Neural cell (in vitro differentiated cells): ENCODE measurements around the gene TBC1D23. TPM values are rescaled to one million over a fixed set of nuclear protein-coding genes. Genes with fewer than 3 reads are reported as not detected.

Experiments used
- H2AFZ ChIP-seq: fragments of 200-600, 300-800 bp; sonication (generic), shearing (Covaris generic); 2 replicates; pipeline ENCODE4 v1.6.0; 2014; ENCODE audit warnings: low read depth, mild to moderate bottlenecking, antibody characterized with exemption, low read length, moderate library complexity
- H3F3A ChIP-seq: fragments of 200-600 bp; shearing (Covaris generic); 2 replicates; pipeline ENCODE4 v1.6.1; 2016; ENCODE audit warnings: mild to moderate bottlenecking, moderate library complexity, mixed read lengths, antibody characterized with exemption, low read length; ENCODE audit not compliant: insufficient read depth, poor library complexity, severe bottlenecking
- H3K27ac ChIP-seq: fragments of 200-600, 300-800 bp; sonication (generic), shearing (Covaris generic); 2 replicates; pipeline ENCODE4 v1.5.1; 2014; ENCODE audit warnings: mild to moderate bottlenecking, low read length, moderate library complexity
- H3K27me3 ChIP-seq: fragments of 300-800, 200-600 bp; sonication (generic), shearing (Covaris generic); 2 replicates; pipeline ENCODE4 v1.6.0; 2014; ENCODE audit warnings: mild to moderate bottlenecking, low read depth, low read length, moderate library complexity; ENCODE audit not compliant: insufficient read depth
- H3K36me3 ChIP-seq: fragments of 300-800, 200-600 bp; sonication (generic), shearing (Covaris generic); 2 replicates; pipeline ENCODE4 v1.5.1; 2014; ENCODE audit warnings: mild to moderate bottlenecking, antibody characterized with exemption, low read length, moderate library complexity; ENCODE audit not compliant: insufficient read depth
- H3K4me2 ChIP-seq: fragments of 300-800, 200-600 bp; sonication (generic), shearing (Covaris generic); 2 replicates; pipeline ENCODE4 v1.6.0; 2014; ENCODE audit warnings: mild to moderate bottlenecking, low read length
- H3K4me3 ChIP-seq: fragments of 300-800, 200-600 bp; sonication (generic), shearing (Covaris generic); 2 replicates; pipeline ENCODE4 v1.5.1; 2014; ENCODE audit warnings: mild to moderate bottlenecking, low read length, moderate library complexity
- H3K79me2 ChIP-seq: fragments of 200-600 bp; shearing (Covaris generic); replicated peaks from 2 replicates; pipeline ENCODE4 v1.6.0; 2014; ENCODE audit warnings: mild to moderate bottlenecking, low read length, moderate library complexity; ENCODE audit not compliant: insufficient read depth
- H3K9ac ChIP-seq: fragments of 300-800, 200-600 bp; sonication (generic), shearing (Covaris generic); 2 replicates; pipeline ENCODE4 v1.6.1; 2016; ENCODE audit warnings: mild to moderate bottlenecking, low read length, mixed read lengths
- H3K9me2 ChIP-seq: fragments of 200-600 bp; shearing (Covaris generic); 2 replicates; pipeline ENCODE4 v1.6.1; 2016; ENCODE audit warnings: mild to moderate bottlenecking, low read length, mixed read lengths; ENCODE audit not compliant: insufficient read depth
- H3K9me3 ChIP-seq: fragments of 200-600, 300-800 bp; sonication (generic), shearing (Covaris generic); 2 replicates; pipeline ENCODE4 v1.6.1; 2016; ENCODE audit warnings: mild to moderate bottlenecking, mixed run types, low read length, moderate library complexity, mixed read lengths
- H4K20me1 ChIP-seq: fragments of 200-600 bp; shearing (Covaris generic); 2 replicates; pipeline ENCODE4 v1.6.1; 2016; ENCODE audit warnings: mild to moderate bottlenecking, mixed run types; ENCODE audit not compliant: insufficient read depth
- CTCF ChIP-seq: fragments of 450-650 bp; IDR thresholded peaks from 2 replicates; pipeline ENCODE4 v1.5.1; 2014; ENCODE audit warnings: antibody characterized with exemption, mild to moderate bottlenecking, moderate library complexity; ENCODE audit not compliant: poor library complexity, severe bottlenecking
- EP300 ChIP-seq: fragments of 450-650 bp; conservative IDR thresholded peaks from 2 replicates; pipeline ENCODE4 v1.6.1; 2014; ENCODE audit warnings: antibody characterized with exemption, mild to moderate bottlenecking, moderate library complexity; ENCODE audit not compliant: poor library complexity, severe bottlenecking
- EZH2 ChIP-seq: fragments of 200-600, 300-800 bp; shearing (Covaris generic), sonication (generic); IDR thresholded peaks from 2 replicates; pipeline ENCODE4 v1.6.1; 2014; ENCODE audit warnings: antibody characterized with exemption, low read length, borderline replicate concordance, mild to moderate bottlenecking; ENCODE audit not compliant: insufficient read depth, poor library complexity, severe bottlenecking
- MXI1 ChIP-seq: fragments of 450-650 bp; conservative IDR thresholded peaks from 2 replicates; pipeline ENCODE4 v1.6.1; 2014; ENCODE audit warnings: antibody characterized with exemption, mild to moderate bottlenecking; ENCODE audit not compliant: poor library complexity, severe bottlenecking
- POLR2AphosphoS5 ChIP-seq: IDR thresholded peaks from 2 replicates; pipeline ENCODE4 v1.6.1; 2012
- RAD21 ChIP-seq: fragments of 450-650 bp; conservative IDR thresholded peaks from 2 replicates; pipeline ENCODE4 v1.6.1; 2014; ENCODE audit warnings: antibody characterized with exemption, mild to moderate bottlenecking, moderate library complexity
- REST ChIP-seq: IDR thresholded peaks from 2 replicates; pipeline ENCODE4 v1.6.1; 2012; ENCODE audit warnings: borderline replicate concordance
- SMC3 ChIP-seq: fragments of 450-650 bp; conservative IDR thresholded peaks from 2 replicates; pipeline ENCODE4 v1.6.1; 2014; ENCODE audit warnings: antibody characterized with exemption, mild to moderate bottlenecking, moderate library complexity; ENCODE audit not compliant: poor library complexity
- TAF1 ChIP-seq: IDR thresholded peaks from 2 replicates; pipeline ENCODE4 v1.6.1; 2012; ENCODE audit warnings: low read depth
- polyA plus RNA-seq: library from polyadenylated mRNA; depleted of rRNA; stranded (reverse); fragments of >200 nt; gene quantifications from 2 replicates; pipeline ENCODE4 v1.2.3, GENCODE V29; 2014

Gene TBC1D23
- polyA plus RNA-seq, 1 donor from 2014 or later, result 51.3 TPM

- H3K27ac ChIP-seq, result no peak overlapping the region
- H3K4me2 ChIP-seq, result no peak overlapping the region
These were observed 3.2 kb upstream of the TBC1D23 start for GRCh38 chr3:100257586-100257985.

DNA sequence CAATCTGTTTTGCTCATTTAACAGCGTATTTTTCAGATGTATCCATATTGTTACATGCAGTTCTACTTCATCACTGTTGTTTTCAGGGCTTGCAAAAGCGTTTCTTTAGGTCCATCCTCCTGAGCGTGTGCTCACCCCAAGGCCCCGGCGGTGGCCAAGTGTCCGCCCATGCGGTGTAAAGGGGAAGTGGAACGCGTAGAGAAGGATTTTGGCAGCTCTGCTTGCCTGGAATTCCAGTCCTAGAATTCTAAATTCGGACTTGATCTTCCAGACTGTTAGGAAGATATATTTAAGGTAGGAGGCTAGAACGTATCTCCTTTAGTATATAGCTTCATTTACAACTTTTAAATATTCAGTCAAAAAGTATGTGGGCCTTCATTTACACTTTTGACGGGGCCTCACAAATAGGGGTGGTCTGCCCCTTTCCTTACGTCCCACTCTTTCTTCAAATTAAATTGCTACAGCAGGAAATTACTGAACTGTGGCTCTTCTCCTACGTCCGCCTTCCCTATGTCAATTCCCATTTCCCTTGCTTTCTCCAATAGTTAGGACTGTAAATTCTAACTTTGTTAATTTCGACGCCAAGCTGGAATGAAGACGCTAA, 609 bp upstream of the TBC1D23 start:
- no peaks in the 10 kb centered on the region for H3K36me3 ChIP-seq
- no peaks in the 10 kb centered on the region for H3K27me3 ChIP-seq
- peak overlapping the region; percentile 64 for H3K4me2 ChIP-seq
- H3K9me2 ChIP-seq, result no peaks in the 10 kb centered on the region
- H3K9me3 ChIP-seq, result no peaks in the 10 kb centered on the region
- no peaks in the 10 kb centered on the region for H3F3A ChIP-seq
- peak overlapping the region; percentile 95 for H2AFZ ChIP-seq
- H3K27ac ChIP-seq, result peak overlapping the region; percentile 77
- H3K9ac ChIP-seq, result peak overlapping the region; percentile 89
- peaks cover 30% of the 10 kb centered on the region for H3K79me2 ChIP-seq
- peak overlapping the region; percentile 91 for H3K4me3 ChIP-seq
- no peaks in the 10 kb centered on the region for H4K20me1 ChIP-seq
- TF ChIP-seq MXI1 (no peak), EZH2 (no peak), CTCF (no peak), POLR2AphosphoS5 (no peak), TAF1 (no peak), REST (no peak)

More at GRCh38 chr3:100257586-100257985, 3.2 kb upstream of the TBC1D23 start:
- Histone ChIP-seq H3F3A (no peaks in the 10 kb centered on the region), H4K20me1 (no peaks in the 10 kb centered on the region), H3K9me2 (no peaks in the 10 kb centered on the region), H3K36me3 (no peaks in the 10 kb centered on the region), H2AFZ (no peak overlapping the region), H3K79me2 (peaks cover 15% of the 10 kb centered on the region), H3K9ac (no peak overlapping the region), H3K9me3 (no peaks in the 10 kb centered on the region), H3K27me3 (no peaks in the 10 kb centered on the region), H3K4me3 (no peak overlapping the region)
- TF ChIP-seq POLR2AphosphoS5, result no peak
- TF ChIP-seq SMC3, result no peak
- TF ChIP-seq MXI1, result no peak
- TF ChIP-seq CTCF, result no peak
- no peak for TF ChIP-seq TAF1
- TF ChIP-seq REST, result no peak
- no peak for TF ChIP-seq EZH2
- no peak for TF ChIP-seq RAD21
- TF ChIP-seq EP300, result no peak
